Liver (tissue), 9 donors: ENCODE results near the gene ALCAM. TPM values are rescaled to one million over a fixed set of nuclear protein-coding genes. Genes with fewer than 3 reads are reported as not detected.

Experiments
- DNase-seq: peaks from one replicate; pipeline ENCODE4 v3.0.0-alpha.2; 2017; ENCODE audit warnings: low spot score
- H3K27ac ChIP-seq, 2 donors: one replicate each; pipeline ENCODE4 v1.7.0; 2013; ENCODE audit warnings: inconsistent platforms in 2 of 2, low read length in 2 of 2, control low read depth in 1 of 2, low read depth in 1 of 2, mild to moderate bottlenecking in 1 of 2
- H3K27me3 ChIP-seq, 4 donors: one replicate each; pipeline versions ENCODE4 v1.6.1 to v1.7.0; 2013; ENCODE audit warnings: low read length in 3 of 4, inconsistent platforms in 1 of 4, mild to moderate bottlenecking in 1 of 4, moderate library complexity in 1 of 4; ENCODE audit not compliant: control insufficient read depth in 4 of 4, insufficient read depth in 4 of 4
- H3K36me3 ChIP-seq, 4 donors: one replicate each; pipeline versions ENCODE4 v1.6.1 to v1.7.0; 2013; ENCODE audit warnings: low read length in 3 of 4, mild to moderate bottlenecking in 3 of 4, low read depth in 1 of 4, moderate library complexity in 1 of 4; ENCODE audit not compliant: control insufficient read depth in 4 of 4, insufficient read depth in 3 of 4
- H3K4me1 ChIP-seq, 4 donors: one replicate each; pipeline versions ENCODE4 v1.6.1 to v1.7.0; 2013; ENCODE audit warnings: low read length in 3 of 4, mild to moderate bottlenecking in 3 of 4, moderate library complexity in 1 of 4; ENCODE audit not compliant: control insufficient read depth in 4 of 4, insufficient read depth in 4 of 4
- H3K4me3 ChIP-seq, 3 donors: one replicate each; pipeline versions ENCODE4 v1.6.1 to v1.7.0; 2013; ENCODE audit warnings: low read length in 3 of 3, control low read depth in 1 of 3, low read depth in 1 of 3, mild to moderate bottlenecking in 1 of 3
- H3K9ac ChIP-seq, 2 donors: one replicate each; pipeline ENCODE4 v1.7.0; 2013; ENCODE audit warnings: low read length in 2 of 2, mild to moderate bottlenecking in 2 of 2, moderate library complexity in 2 of 2, control low read depth in 1 of 2, low read depth in 1 of 2
- H3K9me3 ChIP-seq, 4 donors: one replicate each; pipeline versions ENCODE4 v1.6.1 to v1.7.0; 2013; ENCODE audit warnings: low read length in 3 of 4; ENCODE audit not compliant: control insufficient read depth in 4 of 4
- ATF3 ChIP-seq: IDR thresholded peaks from 2 replicates; pipeline ENCODE4 v1.6.1; 2016; ENCODE audit warnings: antibody characterized with exemption
- CTCF ChIP-seq: fragments of 150-350 bp; IDR thresholded peaks from 2 replicates; pipeline ENCODE4 v1.5.1; 2017; ENCODE audit warnings: improper control_type of control experiment, low read depth, low read length; ENCODE audit not compliant: missing input control
- EGR1 ChIP-seq, 2 donors: IDR thresholded peaks; 2 replicates each; pipeline ENCODE4 v1.6.1; 2016 to 2018; ENCODE audit warnings: antibody characterized with exemption in 2 of 2, low read depth in 2 of 2
- FOXA1 ChIP-seq: IDR thresholded peaks from 2 replicates; pipeline ENCODE4 v1.6.1; 2016; ENCODE audit warnings: antibody characterized with exemption
- FOXA2 ChIP-seq: IDR thresholded peaks from 2 replicates; pipeline ENCODE4 v1.6.1; 2016; ENCODE audit warnings: antibody characterized with exemption
- GABPA ChIP-seq, 2 donors: IDR thresholded peaks in 1 of 2; conservative IDR thresholded peaks in 1 of 2; 2 replicates each; pipeline ENCODE4 v1.6.1; 2016; ENCODE audit warnings: antibody characterized with exemption in 2 of 2, mild to moderate bottlenecking in 1 of 2, moderate library complexity in 1 of 2
- HNF4A ChIP-seq, 2 donors: conservative IDR thresholded peaks; 2 replicates each; pipeline ENCODE4 v1.6.1; 2016; ENCODE audit warnings: antibody characterized with exemption in 2 of 2, mild to moderate bottlenecking in 2 of 2
- HNF4G ChIP-seq: IDR thresholded peaks from 2 replicates; pipeline ENCODE4 v1.6.1; 2016; ENCODE audit warnings: antibody characterized with exemption
- JUND ChIP-seq, 2 donors: IDR thresholded peaks; 2 replicates each; pipeline ENCODE4 v1.6.1; 2016; ENCODE audit warnings: antibody characterized with exemption in 2 of 2
- NR2F2 ChIP-seq: IDR thresholded peaks from 2 replicates; pipeline ENCODE4 v1.6.1; 2016; ENCODE audit warnings: antibody characterized with exemption
- RAD21 ChIP-seq, 2 donors: IDR thresholded peaks; 2 replicates each; pipeline ENCODE4 v1.6.1; 2016; ENCODE audit warnings: antibody characterized with exemption in 2 of 2, mild to moderate bottlenecking in 2 of 2
- REST ChIP-seq: IDR thresholded peaks from 2 replicates; pipeline ENCODE4 v1.6.1; 2016; ENCODE audit warnings: antibody characterized with exemption, mild to moderate bottlenecking
- RXRA ChIP-seq, 2 donors: IDR thresholded peaks; 2 replicates each; pipeline ENCODE4 v1.6.1; 2017 to 2018; ENCODE audit warnings: antibody characterized with exemption in 2 of 2, mild to moderate bottlenecking in 1 of 2
- SP1 ChIP-seq: IDR thresholded peaks from 2 replicates; pipeline ENCODE4 v1.6.1; 2018; ENCODE audit warnings: antibody characterized with exemption, mild to moderate bottlenecking
- TAF1 ChIP-seq: conservative IDR thresholded peaks from 2 replicates; pipeline ENCODE4 v1.6.1; 2016; ENCODE audit warnings: antibody characterized with exemption, mild to moderate bottlenecking
- YY1 ChIP-seq: IDR thresholded peaks from 2 replicates; pipeline ENCODE4 v1.6.1; 2016; ENCODE audit warnings: antibody characterized with exemption, mild to moderate bottlenecking
- ZBTB33 ChIP-seq: IDR thresholded peaks from 2 replicates; pipeline ENCODE4 v1.6.1; 2016; ENCODE audit warnings: antibody characterized with exemption
- WGBS: extraction: QIAGEN DNeasy Blood & Tissue Kit; methylation state at CpG from one replicate; pipeline ENCODE4 v1.1.7; 2013; 5-methylcytosine and 5-hydroxymethylcytosine counted together
- polyA plus RNA-seq, 2 donors: library from polyadenylated mRNA; stranded (reverse) in 1 of 2; unstranded in 1 of 2; fragments of 200-250 nt in 1 of 2; fragments of >200 nt in 1 of 2; fragmentation: Nextera tagmentation in 1 of 2; extraction: Ambion mirVana in 1 of 2; gene quantifications; one replicate each; pipeline versions ENCODE4 v1.2.1 to v1.2.3, GENCODE V29; 2013 to 2015
- total RNA-seq, 2 donors: library from RNA; depleted of rRNA; stranded (reverse); fragments of >200 nt; gene quantifications; one replicate each; pipeline ENCODE4 v1.2.3, GENCODE V29; 2014
- TF ChIP-seq, protein P1 (sequence below): IDR thresholded peaks from 2 replicates; pipeline ENCODE4 v1.6.1; 2016; ENCODE audit warnings: antibody characterized with exemption
- donor health status: healthy.
- donor health status: healthy.
- donor health status: healthy.
- donor health status: healthy.
- donor health status: healthy.

Gene ALCAM
- total and polyA plus RNA-seq, 4 donors, result 14.2 to 62.0 (median 32.3) TPM

GRCh38 chr3:105513886-105514285, 147.2 kb downstream of the ALCAM start:
- WGBS, result 97% methylated on average over 2 of the region's 2 CpGs
- Histone ChIP-seq H3K4me1 (peaks cover 0 to 5% (median 2%) of the 10 kb centered on the region in 4 donors), H3K36me3 (no peaks in the 10 kb centered on the region), H3K4me3 (no peak overlapping the region), H3K27ac (no peak overlapping the region), H3K9me3 (no peaks in the 10 kb centered on the region), H3K27me3 (no peaks in the 10 kb centered on the region), H3K9ac (no peak overlapping the region)
- TF ChIP-seq, protein P1, sequence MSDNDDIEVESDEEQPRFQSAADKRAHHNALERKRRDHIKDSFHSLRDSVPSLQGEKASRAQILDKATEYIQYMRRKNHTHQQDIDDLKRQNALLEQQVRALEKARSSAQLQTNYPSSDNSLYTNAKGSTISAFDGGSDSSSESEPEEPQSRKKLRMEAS, result no peak
- TF ChIP-seq GABPA (IDR thresholded peaks at IDR 0.05 in 1 of 2, conservative IDR thresholded peaks at IDR 0.05 in 1 of 2) (no peak), SP1 (no peak), HNF4A (conservative IDR thresholded peaks at IDR 0.05) (no peak), REST (no peak), ATF3 (no peak), ZBTB33 (no peak), RXRA (IDR thresholded peaks at IDR 0.05) (no peak), JUND (IDR thresholded peaks at IDR 0.05) (no peak), RAD21 (IDR thresholded peaks at IDR 0.05) (no peak), FOXA1 (no peak), NR2F2 (no peak), FOXA2 (no peak), EGR1 (IDR thresholded peaks at IDR 0.05; ENCODE audit: low read depth in 2 of 2) (no peak), HNF4G (no peak), YY1 (no peak), TAF1 (no peak), CTCF (no peak)
- no peak for DNase-seq
